GM19397 (cell line): ENCODE data around the gene TOMM40L.

Experiments used
- ATAC-seq: cut with Tn5 transposase; IDR thresholded peaks from one replicate; pipeline ENCODE4 v1.9.1; 2021; ENCODE audit warnings: mild to moderate bottlenecking, moderate library complexity; ENCODE audit not compliant: unreplicated experiment

TOMM40L gene

GRCh38 chr1:161196521-161197451 is 29.1 kb upstream of the TOMM40L start:
- ATAC-seq: no peak

- ATAC-seq: no peak
These were observed 28.2 kb upstream of the TOMM40L start for GRCh38 chr1:161197560-161198193.

DNA sequence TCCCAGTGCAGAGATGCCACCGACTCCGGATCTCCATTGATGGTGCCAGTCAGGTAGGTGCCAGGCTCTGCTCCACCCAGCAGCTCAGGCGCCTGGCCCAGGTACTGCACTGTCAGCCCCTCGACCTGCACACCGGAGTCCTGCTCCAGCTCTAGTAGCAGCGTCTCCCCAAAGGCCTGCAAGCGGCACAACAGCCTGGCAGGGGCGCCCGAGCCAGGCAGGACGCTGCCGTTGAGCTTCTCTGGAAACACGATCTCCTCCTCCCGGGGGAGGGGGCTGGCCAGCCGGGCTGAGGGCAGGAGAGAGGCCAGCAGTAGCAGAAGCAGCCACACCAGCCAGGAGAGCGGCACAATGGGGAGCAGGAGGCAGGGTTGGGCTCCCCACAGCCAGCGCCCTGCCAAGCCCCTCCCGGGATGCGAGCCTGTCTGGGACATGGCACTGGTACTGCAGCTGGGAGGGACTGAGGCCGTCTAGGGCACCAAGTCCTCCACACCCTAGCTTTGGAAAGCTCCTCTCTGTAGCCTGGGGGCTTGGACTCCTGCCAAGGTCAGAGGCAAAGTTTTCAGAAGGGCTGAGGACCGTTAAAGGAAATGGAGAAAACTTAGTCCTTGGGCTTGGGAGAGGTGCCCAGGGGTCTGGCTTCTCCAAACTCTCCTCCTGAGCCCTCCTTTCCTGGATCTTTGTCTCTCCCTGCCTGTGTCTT is 27.5 kb upstream of the TOMM40L start:
- no peak for ATAC-seq

DNA sequence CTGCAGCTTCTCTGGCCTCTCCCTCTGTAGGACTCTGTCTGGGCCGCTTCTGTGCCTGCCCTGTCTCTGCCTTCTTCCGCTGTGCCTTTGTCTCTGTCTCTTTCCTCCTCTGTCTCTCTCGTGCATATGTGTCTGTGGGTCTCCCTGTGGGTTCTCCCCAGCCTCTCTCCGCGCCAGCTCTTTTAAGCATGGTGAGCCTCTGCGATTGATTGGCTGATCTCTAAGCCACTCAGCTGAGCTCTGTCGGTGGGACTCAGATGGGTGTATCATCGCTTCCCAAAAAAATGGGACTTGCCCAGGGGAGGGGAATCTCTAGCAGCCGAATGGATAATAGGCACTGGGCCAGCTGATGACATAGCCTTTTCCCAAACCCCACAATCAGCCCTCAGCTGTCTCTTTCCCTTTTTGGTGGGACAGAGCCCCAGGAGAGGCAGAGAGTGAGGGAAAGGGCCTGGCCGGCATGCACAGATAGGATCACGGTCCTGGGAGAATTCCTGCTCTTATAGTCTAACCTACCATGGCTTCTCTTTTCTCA is 26.9 kb upstream of the TOMM40L start, which contains the start of gene ADAMTS4:
ADAMTS4 (minus strand) TSS at position 158 of the 535 bp plus-strand sequence. CDS start 427 bp downstream, outside the sequence.
- no peak for ATAC-seq

- ATAC-seq: no peak
These were observed 26.2 kb upstream of the TOMM40L start for GRCh38 chr1:161199506-161200139.

DNA sequence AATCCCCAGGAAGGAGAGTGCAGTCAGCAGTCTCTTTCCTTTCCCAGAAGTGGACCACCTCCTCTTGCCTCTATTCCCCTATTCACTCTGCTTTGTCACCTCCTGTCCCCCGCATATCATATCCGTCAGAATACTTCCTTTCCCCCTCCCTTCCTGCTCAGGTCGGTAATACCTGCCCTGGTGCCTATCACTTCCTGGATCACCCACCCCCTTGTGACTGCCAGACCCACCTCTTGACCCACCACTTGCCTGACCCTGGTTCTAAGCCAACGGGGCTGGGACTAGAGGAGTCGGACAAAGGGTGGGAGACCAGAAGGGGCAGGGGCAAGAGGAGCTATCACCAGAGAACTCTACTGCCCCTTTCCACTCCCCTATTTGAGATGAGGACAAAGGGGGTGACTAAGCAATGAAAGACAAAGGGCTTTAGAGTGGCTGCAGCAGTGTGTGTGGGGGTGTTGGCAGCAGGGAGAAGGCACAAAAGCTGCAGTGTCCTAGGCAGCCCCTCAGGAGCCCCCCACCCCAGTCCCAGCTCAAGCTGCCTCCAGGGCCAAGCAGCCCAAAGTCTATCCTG is 25.4 kb upstream of the TOMM40L start:
- no peak for ATAC-seq

DNA sequence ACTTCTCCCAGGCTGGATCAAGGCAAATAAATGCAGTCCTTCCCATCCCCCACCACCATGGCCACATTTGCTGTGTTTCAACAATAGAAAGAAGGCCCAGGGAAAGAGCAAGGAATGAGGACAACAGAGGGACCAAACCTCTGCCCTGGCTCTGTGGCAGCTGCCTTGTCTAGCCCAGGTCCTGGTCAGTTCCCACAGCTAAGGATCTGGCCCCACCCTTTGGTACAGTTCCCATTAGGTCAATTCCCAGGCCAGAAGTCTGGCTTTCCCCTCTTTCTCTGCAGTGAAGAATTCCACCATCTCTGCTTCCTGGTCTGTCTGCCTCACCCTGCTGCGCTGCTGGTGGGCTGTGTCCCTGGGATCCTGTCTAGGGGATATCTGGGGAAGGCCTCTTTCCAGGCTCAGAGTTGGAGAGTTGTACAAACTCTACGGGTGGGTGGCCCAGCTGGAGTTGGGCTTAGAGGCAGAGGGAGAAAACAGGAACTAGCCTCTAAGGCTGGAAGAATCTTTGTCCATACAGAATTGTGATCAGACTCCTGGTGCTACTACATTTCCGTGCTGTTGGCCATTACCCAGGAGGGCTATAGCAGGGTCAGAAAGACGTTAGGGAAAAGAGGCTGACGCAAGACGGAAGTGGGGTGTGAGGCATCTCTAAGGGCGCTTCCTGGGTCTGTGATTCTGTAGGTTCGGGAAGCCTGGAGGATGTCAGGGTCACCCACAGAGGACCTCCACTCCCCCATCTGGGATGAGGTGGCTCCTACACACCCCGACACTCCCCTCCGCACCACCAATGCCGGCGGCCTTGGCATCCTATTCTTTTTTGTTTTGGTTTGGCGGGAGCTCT is 24.6 kb upstream of the TOMM40L start:
- no peak for ATAC-seq

DNA sequence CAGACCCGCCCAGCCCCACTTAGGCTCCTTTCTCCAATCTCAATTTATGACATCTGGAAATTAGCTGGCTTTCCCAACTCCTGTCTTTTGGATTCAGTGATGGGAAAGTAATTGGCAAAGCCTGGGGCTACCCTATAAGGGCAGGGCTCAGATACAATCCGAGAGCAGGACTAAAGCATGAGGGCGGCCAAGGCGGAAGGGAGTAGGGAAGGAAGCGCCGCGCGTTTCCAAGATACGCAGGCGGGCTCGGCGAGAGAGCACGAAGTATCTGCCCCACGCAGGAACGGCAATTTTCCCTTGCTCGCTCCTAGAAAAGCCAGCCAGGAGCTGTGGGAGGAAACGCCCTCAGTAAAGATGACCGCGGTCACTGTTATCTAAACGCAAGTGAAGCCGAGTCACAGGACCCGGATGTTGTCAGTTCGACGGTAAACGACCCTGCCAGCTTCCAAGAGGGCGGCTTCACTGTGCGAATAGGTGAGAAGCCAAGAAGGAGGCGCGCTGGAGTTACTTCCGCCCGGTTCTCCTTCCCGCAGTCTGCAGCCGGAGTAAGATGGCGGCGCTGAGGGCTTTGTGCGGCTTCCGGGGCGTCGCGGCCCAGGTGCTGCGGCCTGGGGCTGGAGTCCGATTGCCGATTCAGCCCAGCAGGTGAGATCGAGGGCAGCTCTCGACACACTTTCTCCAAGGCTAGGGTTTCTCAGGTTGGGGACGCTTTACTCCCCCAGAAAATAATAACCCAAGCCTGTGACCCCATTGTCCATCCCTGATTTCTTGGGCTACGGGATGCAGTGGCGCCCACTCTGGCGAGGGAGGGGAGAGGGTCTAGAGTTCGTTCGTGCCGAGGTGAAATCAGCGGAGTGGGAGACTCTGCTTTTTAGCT is 23.8 kb upstream of the TOMM40L start, which contains the start of gene NDUFS2:
NDUFS2 (plus strand) TSS at position 532 of the 877 bp plus-strand sequence; CDS start at position 551, 19 bp downstream.
- peak; percentile 94 for ATAC-seq

DNA sequence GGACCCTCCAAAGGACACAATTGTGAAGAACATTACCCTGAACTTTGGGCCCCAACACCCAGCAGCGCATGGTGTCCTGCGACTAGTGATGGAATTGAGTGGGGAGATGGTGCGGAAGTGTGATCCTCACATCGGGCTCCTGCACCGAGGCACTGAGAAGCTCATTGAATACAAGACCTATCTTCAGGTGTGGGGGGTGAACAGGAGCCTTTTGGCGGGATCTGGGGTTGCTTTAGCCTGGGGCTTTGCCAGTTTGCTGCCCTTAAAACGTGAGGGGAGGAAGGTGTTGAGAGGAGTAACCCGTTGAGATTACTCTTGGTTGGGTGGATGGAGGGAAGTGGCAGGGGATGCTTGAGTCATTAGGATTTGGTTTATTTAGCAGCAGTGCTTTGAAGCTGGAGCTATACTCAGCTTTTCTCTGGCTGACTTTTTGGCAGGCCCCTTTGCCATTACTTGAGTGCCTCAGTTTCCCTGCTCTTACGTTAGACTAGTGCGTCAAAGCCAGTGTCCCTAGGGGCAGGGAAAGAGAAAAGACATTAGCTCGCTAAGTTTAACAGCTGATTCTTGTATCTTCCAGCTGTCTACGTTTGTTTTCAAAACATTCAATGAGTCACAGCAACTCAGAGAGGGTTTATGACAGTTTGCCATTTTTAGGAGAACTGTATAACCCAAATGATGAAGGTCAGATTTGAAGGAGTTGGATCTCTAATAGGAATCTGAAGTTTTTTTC is 19.3 kb upstream of the TOMM40L start:
- no peak for ATAC-seq

GRCh38 chr1:161207173-161207572 is 18.7 kb upstream of the TOMM40L start:
- ATAC-seq: no peak

- ATAC-seq: no peak
These were observed 16.0 kb upstream of the TOMM40L start for GRCh38 chr1:161209790-161210409.

DNA sequence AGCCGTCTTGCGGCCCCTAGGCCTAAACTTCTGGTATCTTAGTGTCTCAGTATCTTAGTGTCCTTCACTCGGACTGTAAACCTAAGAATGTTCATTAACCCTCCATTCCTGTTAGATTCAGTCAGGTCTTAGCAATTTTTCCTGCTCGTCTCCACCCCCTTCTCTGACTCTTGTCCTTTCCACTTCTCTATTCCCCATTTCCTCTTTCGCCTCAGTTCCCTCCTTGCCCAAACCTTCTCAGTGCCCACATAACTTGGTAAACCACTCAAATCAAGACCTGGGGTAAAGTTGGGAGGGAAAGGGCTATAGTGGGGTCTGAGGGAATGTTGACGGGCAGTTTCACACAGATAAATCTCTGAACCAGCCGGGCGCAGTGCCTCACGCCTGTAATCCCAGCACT is 11.5 kb upstream of the TOMM40L start:
- ATAC-seq: no peak

- ATAC-seq: no peak
These were observed 10.8 kb upstream of the TOMM40L start, which contains the start of gene FCER1G for GRCh38 chr1:161215076-161215475. Gene FCER1G, plus strand, starts transcription at chr1:161215295. Its CDS starts 27 bp downstream, at chr1:161215322.

GRCh38 chr1:161216945-161217712 is 8.7 kb upstream of the TOMM40L start:
- peak; percentile 85 for ATAC-seq

DNA sequence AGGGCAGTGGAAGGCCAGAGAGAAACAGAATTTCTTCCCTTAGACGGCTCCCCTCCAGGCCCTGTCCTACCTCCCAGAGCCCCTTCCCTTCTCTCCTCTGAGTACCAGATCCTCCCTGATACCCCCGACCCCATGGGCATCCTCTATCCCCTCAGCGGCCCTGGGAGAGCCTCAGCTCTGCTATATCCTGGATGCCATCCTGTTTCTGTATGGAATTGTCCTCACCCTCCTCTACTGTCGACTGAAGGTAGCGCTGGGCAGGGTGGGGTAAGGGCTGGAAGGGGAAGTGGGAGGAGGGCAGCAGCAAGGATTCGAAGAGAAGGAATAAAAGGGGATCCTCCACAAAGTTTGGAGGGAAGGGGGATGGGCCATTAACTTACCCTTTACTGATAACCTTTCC is 8.0 kb upstream of the TOMM40L start:
- no peak for ATAC-seq

- no peak for ATAC-seq
These were observed 7.4 kb upstream of the TOMM40L start for GRCh38 chr1:161218301-161219077.
